ENCODE data around the gene UBE2E3.

- no peak for TF ChIP-seq EZH2 (IDR thresholded peaks at IDR 0.05; ENCODE audit: low read depth, unreplicated experiment)
- TF ChIP-seq, protein P1, sequence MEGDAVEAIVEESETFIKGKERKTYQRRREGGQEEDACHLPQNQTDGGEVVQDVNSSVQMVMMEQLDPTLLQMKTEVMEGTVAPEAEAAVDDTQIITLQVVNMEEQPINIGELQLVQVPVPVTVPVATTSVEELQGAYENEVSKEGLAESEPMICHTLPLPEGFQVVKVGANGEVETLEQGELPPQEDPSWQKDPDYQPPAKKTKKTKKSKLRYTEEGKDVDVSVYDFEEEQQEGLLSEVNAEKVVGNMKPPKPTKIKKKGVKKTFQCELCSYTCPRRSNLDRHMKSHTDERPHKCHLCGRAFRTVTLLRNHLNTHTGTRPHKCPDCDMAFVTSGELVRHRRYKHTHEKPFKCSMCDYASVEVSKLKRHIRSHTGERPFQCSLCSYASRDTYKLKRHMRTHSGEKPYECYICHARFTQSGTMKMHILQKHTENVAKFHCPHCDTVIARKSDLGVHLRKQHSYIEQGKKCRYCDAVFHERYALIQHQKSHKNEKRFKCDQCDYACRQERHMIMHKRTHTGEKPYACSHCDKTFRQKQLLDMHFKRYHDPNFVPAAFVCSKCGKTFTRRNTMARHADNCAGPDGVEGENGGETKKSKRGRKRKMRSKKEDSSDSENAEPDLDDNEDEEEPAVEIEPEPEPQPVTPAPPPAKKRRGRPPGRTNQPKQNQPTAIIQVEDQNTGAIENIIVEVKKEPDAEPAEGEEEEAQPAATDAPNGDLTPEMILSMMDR (conservative IDR thresholded peaks at IDR 0.05; ENCODE audit: low read depth in 2 of 2) = no peak
- TF ChIP-seq ZNF114 (CRISPR knock-in tag; IDR thresholded peaks at IDR 0.05) = no peak
- no peak for TF ChIP-seq ZNF462 (CRISPR knock-in tag; IDR thresholded peaks at IDR 0.05)
- no peak for TF ChIP-seq EZH2phosphoT487 (IDR thresholded peaks at IDR 0.05; ENCODE audit: unreplicated experiment)
- no peak for TF ChIP-seq REST (IDR thresholded peaks at IDR 0.05; ENCODE audit: unreplicated experiment)
- TF ChIP-seq ZNF331 (CRISPR knock-in tag; IDR thresholded peaks at IDR 0.05; ENCODE audit: low read depth) = no peak
- TF ChIP-seq POLR2AphosphoS5 (IDR thresholded peaks at IDR 0.05; ENCODE audit: low read depth) = no peak
- TF ChIP-seq CREB1 (CRISPR knock-in tag; IDR thresholded peaks at IDR 0.05; ENCODE audit: low read depth) = no peak
- TF ChIP-seq ETS1 (IDR thresholded peaks at IDR 0.05) = no peak
- TF ChIP-seq STAT1 (IDR thresholded peaks at IDR 0.05; ENCODE audit: unreplicated experiment) = no peak
- no peak for TF ChIP-seq JUNB (IDR thresholded peaks at IDR 0.05; ENCODE audit: unreplicated experiment)
Measured at GRCh38 chr2:180952731-180953336, 27.6 kb upstream of the UBE2E3 start.

All from GM23338 (cell line).